Left lobe of liver (tissue), 2 donors: ENCODE data around the gene ST6GALNAC3. TPM values are rescaled to one million over a fixed set of nuclear protein-coding genes. Genes with fewer than 3 reads are reported as not detected.

ENCODE experiments used
- ATAC-seq: fragments of 200-7000 bp; cut with Tn5 transposase; one replicate; pipeline ENCODE4 v1.9.1; 2020; ENCODE audit warnings: mild to moderate bottlenecking, moderate library complexity
- DNase-seq: peaks from one replicate; pipeline ENCODE4 v3.0.0-alpha.2; 2020; ENCODE audit warnings: low spot score
- total RNA-seq: library from RNA; stranded (reverse); gene quantifications from one replicate; pipeline ENCODE4 v1.2.1, GENCODE V29; 2021
- donor health status: DM: no; HTN: no; CAD: no; lungs with moderate emphysema.
- donor health status: DM: no; HTN: yes; CAD: no.

ST6GALNAC3 gene
- total RNA-seq, 1 donor from 2014 or later: 2.6 TPM

GRCh38 chr1:76562292-76562691, 487.7 kb downstream of the ST6GALNAC3 start:
- DNase-seq: no peak
- ATAC-seq: no peak

- DNase-seq: no peak
- no peak for ATAC-seq
These were observed 494.2 kb downstream of the ST6GALNAC3 start for GRCh38 chr1:76568573-76569238.

GRCh38 chr1:76571248-76571647, 496.7 kb downstream of the ST6GALNAC3 start:
- DNase-seq (no peak), ATAC-seq (no peak)

- ATAC-seq: no peak
- DNase-seq: no peak
These were observed 497.7 kb downstream of the ST6GALNAC3 start for GRCh38 chr1:76572229-76572628.

GRCh38 chr1:76576876-76577524, 502.5 kb downstream of the ST6GALNAC3 start:
- DNase-seq (no peak), ATAC-seq (no peak)

- DNase-seq (no peak), ATAC-seq (no peak)
These were observed 503.1 kb downstream of the ST6GALNAC3 start for GRCh38 chr1:76577525-76578185.

- no peak for ATAC-seq
- no peak for DNase-seq
These were observed 505.7 kb downstream of the ST6GALNAC3 start for GRCh38 chr1:76580206-76580605.

- DNase-seq (no peak), ATAC-seq (no peak)
These were observed 507.2 kb downstream of the ST6GALNAC3 start for GRCh38 chr1:76581712-76582111.

GRCh38 chr1:76583235-76583868, 508.8 kb downstream of the ST6GALNAC3 start:
- DNase-seq (no peak), ATAC-seq (no peak)

GRCh38 chr1:76583875-76584477, 509.4 kb downstream of the ST6GALNAC3 start:
- ATAC-seq (no peak), DNase-seq (no peak)

GRCh38 chr1:76585980-76586674, 511.6 kb downstream of the ST6GALNAC3 start:
- ATAC-seq (no peak), DNase-seq (no peak)

GRCh38 chr1:76587212-76587611, 512.7 kb downstream of the ST6GALNAC3 start:
- DNase-seq: no peak

GRCh38 chr1:76591461-76591860, 516.9 kb downstream of the ST6GALNAC3 start:
- DNase-seq (no peak), ATAC-seq (no peak)

More at GRCh38 chr1:76587212-76587611, 512.7 kb downstream of the ST6GALNAC3 start:
- no peak for ATAC-seq

- DNase-seq: no peak
- no peak for ATAC-seq
These were observed 517.4 kb downstream of the ST6GALNAC3 start for GRCh38 chr1:76591963-76592362.

- ATAC-seq (no peak), DNase-seq (no peak)
These were observed 518.6 kb downstream of the ST6GALNAC3 start for GRCh38 chr1:76593141-76593540.

- DNase-seq: no peak
- no peak for ATAC-seq
These were observed 519.1 kb downstream of the ST6GALNAC3 start for GRCh38 chr1:76593618-76594017.

GRCh38 chr1:76595024-76595423, 520.5 kb downstream of the ST6GALNAC3 start:
- ATAC-seq (no peak), DNase-seq (no peak)

- ATAC-seq (no peak), DNase-seq (no peak)
These were observed 526.9 kb downstream of the ST6GALNAC3 start for GRCh38 chr1:76601465-76601864.

GRCh38 chr1:76607717-76608116, 533.2 kb downstream of the ST6GALNAC3 start:
- ATAC-seq (no peak), DNase-seq (no peak)

GRCh38 chr1:76611770-76612445, 537.4 kb downstream of the ST6GALNAC3 start:
- DNase-seq: no peak
- ATAC-seq: no peak
